GM13976 (cell line): ENCODE data around the gene LYZL1.
A peak's percentile ranks its signal among the peaks of the same experiment; 100 is the strongest.
"Not testable (repeated sequence)": the region's sequence is repeated elsewhere in the genome, so short reads cannot be mapped to it uniquely, and the experiment has no call there.

Experiments used
- DNase-seq: peaks from one replicate; pipeline ENCODE4 v3.0.0; 2012; ENCODE audit warnings: low spot score
- in situ Hi-C: fragments of 300-500 bp; cut with MboI; formaldehyde crosslinking; loops from one replicate; pipeline ENCODE4 v1.12.0; 2022; ENCODE audit warnings: low sequenced_read_pairs, mixed read lengths, inconsistent platforms; ENCODE audit not compliant: unreplicated experiment
- TF ChIP-seq, protein P1 (sequence below): IDR thresholded peaks from 2 replicates; pipeline ENCODE4 v1.5.1; 2012; ENCODE audit warnings: borderline replicate concordance, mild to moderate bottlenecking; ENCODE audit not compliant: insufficient read depth; ENCODE audit errors: extremely low read depth, missing control alignments, control extremely low read depth

The LYZL1 gene

DNA sequence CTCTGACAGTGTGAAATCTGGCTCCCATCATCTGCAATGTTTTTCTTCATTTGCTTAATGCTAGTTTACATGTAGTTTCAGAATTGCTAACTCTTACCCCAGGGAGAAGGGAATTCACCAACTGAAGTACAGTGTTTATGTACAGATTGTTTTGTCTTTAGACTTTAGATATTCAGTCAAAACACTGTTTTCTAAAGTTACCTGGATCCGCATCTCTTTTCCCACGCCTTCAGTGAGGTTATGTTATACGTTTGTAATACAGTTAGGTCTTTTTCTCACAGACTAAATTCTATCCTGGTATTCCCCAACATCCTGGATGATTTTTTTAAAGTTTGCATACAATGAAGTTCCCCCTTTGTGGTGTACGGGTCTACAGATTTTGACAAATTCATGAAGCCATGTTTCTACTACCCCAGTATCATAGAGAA, 3.2 kb upstream of the LYZL1 start:
- in situ Hi-C loops: no loop called here
- DNase-seq: peak; percentile 48
- TF ChIP-seq, protein P1, sequence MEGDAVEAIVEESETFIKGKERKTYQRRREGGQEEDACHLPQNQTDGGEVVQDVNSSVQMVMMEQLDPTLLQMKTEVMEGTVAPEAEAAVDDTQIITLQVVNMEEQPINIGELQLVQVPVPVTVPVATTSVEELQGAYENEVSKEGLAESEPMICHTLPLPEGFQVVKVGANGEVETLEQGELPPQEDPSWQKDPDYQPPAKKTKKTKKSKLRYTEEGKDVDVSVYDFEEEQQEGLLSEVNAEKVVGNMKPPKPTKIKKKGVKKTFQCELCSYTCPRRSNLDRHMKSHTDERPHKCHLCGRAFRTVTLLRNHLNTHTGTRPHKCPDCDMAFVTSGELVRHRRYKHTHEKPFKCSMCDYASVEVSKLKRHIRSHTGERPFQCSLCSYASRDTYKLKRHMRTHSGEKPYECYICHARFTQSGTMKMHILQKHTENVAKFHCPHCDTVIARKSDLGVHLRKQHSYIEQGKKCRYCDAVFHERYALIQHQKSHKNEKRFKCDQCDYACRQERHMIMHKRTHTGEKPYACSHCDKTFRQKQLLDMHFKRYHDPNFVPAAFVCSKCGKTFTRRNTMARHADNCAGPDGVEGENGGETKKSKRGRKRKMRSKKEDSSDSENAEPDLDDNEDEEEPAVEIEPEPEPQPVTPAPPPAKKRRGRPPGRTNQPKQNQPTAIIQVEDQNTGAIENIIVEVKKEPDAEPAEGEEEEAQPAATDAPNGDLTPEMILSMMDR: no peak

DNA sequence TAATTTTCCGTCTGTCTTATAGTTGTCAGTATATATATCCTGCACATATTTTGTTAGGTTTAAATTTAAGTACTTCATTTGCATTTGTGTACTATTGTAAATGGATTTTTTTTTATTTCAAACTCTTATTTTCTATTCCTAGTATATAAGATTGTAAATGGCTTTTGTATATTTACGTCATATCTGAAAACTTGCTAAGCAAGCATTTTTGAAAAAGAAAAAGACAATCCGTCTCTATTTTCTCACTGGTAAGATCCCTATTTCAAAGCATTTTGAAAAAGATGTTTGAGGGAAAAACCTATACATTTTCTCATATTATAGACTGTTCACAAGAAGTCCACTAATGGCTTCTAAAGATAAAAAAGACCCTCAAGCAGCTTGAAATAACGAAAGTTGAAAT, 1.2 kb upstream of the LYZL1 start:
- DNase-seq: no peak
- TF ChIP-seq, protein P1: no peak
- in situ Hi-C loops: no loop called here

DNA sequence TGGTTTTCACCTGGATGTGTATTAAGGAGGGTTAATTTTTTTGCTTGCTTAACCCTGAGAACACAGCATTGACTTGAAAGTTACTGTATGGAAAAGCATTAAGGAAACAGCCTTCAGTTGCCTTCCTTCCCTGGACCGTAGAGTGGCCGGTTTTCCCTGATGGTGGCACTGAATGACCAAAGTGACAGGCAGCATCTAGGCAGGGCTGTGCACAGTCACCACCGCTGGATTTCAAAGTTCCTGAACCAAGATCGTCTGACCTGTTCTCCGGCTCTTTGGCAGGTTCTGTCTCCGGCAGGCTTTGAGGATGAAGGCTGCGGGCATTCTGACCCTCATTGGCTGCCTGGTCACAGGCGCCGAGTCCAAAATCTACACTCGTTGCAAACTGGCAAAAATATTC, 2.7 kb downstream of the LYZL1 start:
- DNase-seq, in situ Hi-C loops: not testable (repeated sequence)

DNA sequence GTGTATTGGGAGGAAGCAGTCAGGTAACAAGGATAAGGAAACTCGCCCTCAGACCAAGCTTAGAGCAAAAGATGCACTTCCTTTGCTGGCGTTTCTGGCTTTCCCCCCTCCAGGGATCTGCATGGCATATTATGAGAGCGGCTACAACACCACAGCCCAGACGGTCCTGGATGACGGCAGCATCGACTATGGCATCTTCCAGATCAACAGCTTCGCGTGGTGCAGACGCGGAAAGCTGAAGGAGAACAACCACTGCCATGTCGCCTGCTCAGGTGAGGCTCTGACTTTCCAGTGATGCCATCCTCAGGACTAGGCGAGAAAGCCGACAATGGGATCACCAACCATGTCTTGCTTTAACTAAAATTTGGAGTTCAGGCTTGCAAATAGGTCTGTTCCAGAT, 3.5 kb downstream of the LYZL1 start:
- DNase-seq, in situ Hi-C loops: not testable (repeated sequence)

DNA sequence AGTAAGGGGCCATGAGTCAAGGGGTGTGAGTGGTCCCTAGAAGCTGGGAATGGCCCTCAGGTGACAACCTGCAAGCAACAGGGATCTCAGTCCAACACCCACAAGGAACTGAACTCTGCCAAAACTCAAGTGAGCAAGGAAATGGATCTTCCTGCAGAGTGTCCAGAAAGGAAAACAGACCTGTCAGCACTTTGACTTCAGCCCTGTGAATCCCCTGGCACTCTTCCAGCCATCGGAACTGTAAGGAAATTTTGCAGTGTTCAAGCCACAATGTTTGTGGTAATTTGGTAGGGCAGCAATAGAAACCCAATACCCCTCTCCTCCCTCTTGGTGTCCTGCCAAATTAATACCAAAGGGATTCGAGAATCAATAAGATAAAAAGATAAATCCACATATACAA, 6.9 kb downstream of the LYZL1 start:
- TF ChIP-seq, protein P1: no peak
- DNase-seq: no peak
- in situ Hi-C loops: no loop called here

DNA sequence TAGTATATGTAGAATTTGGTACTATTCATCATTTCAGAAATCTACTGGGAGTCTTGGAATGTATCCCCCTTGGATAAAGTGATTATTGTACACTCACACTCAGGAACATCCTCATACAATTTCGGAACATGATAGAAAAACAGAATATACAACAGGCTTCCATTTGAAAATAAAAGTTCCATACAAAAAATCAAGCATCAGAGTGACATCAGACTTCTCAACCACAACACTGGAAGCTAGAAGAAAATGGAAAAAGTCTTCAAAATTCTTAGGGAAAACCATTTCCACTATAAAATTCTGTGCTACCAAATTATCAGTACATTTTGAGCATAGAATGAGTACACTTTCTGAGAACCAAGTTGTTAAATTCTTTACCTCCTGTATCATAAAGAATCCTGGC, 8.8 kb downstream of the LYZL1 start:
- TF ChIP-seq, protein P1: no peak
- DNase-seq: no peak
- in situ Hi-C loops: no loop called here

DNA sequence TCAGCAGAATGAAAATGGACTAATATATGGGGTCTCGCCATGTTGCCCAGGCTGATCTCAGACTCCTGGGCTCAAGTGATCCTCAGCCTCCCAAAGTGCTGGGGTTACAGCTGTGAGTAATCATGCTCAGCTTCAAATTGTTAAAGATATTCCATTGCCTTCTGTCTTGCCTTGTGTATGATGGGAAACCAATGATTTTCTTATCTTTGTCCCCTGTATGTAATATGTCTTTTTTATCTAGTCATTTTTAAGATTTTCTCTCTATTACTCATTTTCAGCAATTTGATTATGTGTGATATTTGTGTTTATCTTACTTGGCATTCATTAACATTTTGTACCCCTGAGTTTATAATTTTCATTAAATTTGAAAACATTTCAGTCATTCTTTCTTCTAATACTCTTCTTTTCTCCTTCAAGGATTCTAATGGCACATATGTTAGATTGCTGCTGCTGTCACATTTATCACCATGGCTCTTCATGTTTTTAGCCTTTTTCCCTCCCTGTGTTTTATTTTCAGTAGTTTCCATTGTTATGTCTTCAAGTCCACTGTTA, 12.6 kb downstream of the LYZL1 start:
- DNase-seq: no peak
- in situ Hi-C loops: loop anchor here (10.0 to 25.0 kb wide), 2 partner anchors 67 to 639 kb away; no protein-coding TSS in a partner anchor
- TF ChIP-seq, protein P1: no peak

DNA sequence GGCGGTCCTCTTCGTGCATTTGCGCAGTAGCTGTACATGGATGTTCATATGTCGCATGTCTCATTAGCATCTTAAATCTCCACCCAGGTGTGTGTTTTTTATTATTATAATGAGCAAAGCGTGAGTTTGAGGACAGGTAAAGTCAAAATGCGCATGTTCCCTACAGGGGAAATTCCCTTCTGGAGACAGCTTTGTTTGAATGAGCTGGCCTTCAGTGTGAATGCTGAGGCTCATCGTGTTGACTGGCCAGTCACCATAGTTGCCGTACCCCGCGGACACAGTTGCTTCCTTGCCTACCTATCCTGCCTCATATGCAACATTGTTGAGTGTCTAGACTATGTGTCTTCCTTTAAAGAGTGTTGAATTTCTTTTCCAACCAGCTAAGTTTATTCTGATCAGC, 13.6 kb downstream of the LYZL1 start:
- in situ Hi-C loops: loop anchor here (10.0 to 25.0 kb wide), 2 partner anchors 68 to 640 kb away; no protein-coding TSS in a partner anchor
- TF ChIP-seq, protein P1: no peak
- DNase-seq: no peak
